Heart right ventricle (tissue), 16 donors: ENCODE measurements around the gene TERC. TPM values are rescaled to one million over a fixed set of nuclear protein-coding genes. Genes with fewer than 3 reads are reported as not detected.

Experiments used
- ATAC-seq, 8 donors: fragments of 200-7000 bp; cut with Tn5 transposase; one replicate each; pipeline ENCODE4 v1.9.1; 2020; ENCODE audit warnings: mild to moderate bottlenecking in 8 of 8, moderate library complexity in 8 of 8, moderate number of reproducible peaks in 1 of 8
- DNase-seq, 2 donors: peaks; one replicate each; pipeline ENCODE4 v3.0.0-alpha.2; 2020
- H3K27ac ChIP-seq, 10 donors: fragments of 200-600 bp; sonication (generic) in 2 of 10; one replicate each; pipeline versions ENCODE4 v1.5.0 to v1.8.0; 2020 to 2022; ENCODE audit warnings: mild to moderate bottlenecking in 3 of 10
- H3K27me3 ChIP-seq, 7 donors: fragments of 200-600 bp; one replicate each; pipeline ENCODE4 v1.8.0; 2021 to 2022; ENCODE audit warnings: mild to moderate bottlenecking in 2 of 7
- H3K36me3 ChIP-seq, 9 donors: fragments of 200-600 bp; sonication (generic) in 1 of 9; one replicate each; pipeline versions ENCODE4 v1.5.0 to v1.8.0; 2020 to 2022; ENCODE audit warnings: mild to moderate bottlenecking in 2 of 9
- H3K4me1 ChIP-seq, 9 donors: fragments of 200-600 bp; sonication (generic) in 1 of 9; one replicate each; pipeline versions ENCODE4 v1.5.0 to v1.8.0; 2020 to 2022; ENCODE audit warnings: mild to moderate bottlenecking in 4 of 9
- H3K4me3 ChIP-seq, 10 donors: fragments of 200-600 bp; sonication (generic) in 2 of 10; one replicate each; pipeline versions ENCODE4 v1.5.0 to v1.8.0; 2020 to 2022; ENCODE audit warnings: mild to moderate bottlenecking in 7 of 10, moderate library complexity in 2 of 10
- H3K9me3 ChIP-seq, 11 donors: fragments of 200-600 bp in 10 of 11; sonication (generic) in 2 of 11; one replicate each; pipeline versions ENCODE4 v1.5.0 to v1.8.0; 2013 to 2022; ENCODE audit warnings: mild to moderate bottlenecking in 2 of 11, control low read depth in 1 of 11, moderate library complexity in 1 of 11
- CTCF ChIP-seq, 9 donors: fragments of 200-600 bp; sonication (generic) in 2 of 9; IDR thresholded peaks; one replicate each; pipeline versions ENCODE4 v1.5.0 to v1.8.0; 2021 to 2022; ENCODE audit warnings: antibody characterized with exemption in 9 of 9, mild to moderate bottlenecking in 5 of 9, moderate library complexity in 1 of 9
- WGBS, 2 donors: extraction: QIAGEN DNeasy Blood & Tissue Kit; methylation state at CpG; one replicate each; pipeline ENCODE4 v1.1.7; 2013; ENCODE audit warnings: inconsistent platforms in 1 of 2; 5-methylcytosine and 5-hydroxymethylcytosine counted together
- intact Hi-C, 10 donors: fragments of 100-400 bp; cut with DNase I; formaldehyde crosslinking; loops; one replicate each; pipeline versions ENCODE4 v1.11.1 to v1.14.2; 2022
- polyA plus RNA-seq, 2 donors: library from polyadenylated mRNA; stranded (reverse); fragments of 200-250 nt; gene quantifications; one replicate each; pipeline ENCODE4 v1.2.3, GENCODE V29; 2013
- total RNA-seq, 10 donors: library from RNA; stranded (reverse); fragmentation: NEBNext Ultra II Directional in 3 of 10; extraction: Animal tissue kit (Norgen Biotek cat#: 25700) in 3 of 10; gene quantifications; one replicate each; pipeline versions ENCODE4 v1.2.1 to v1.2.4, GENCODE V29; 2021 to 2023
- donor health status: Arrhythmogenic right ventricular cardiomyopathy.
- donor health status: ischemic (EF 13 %, LVEDD 7.1; RV severe dilation, severe dysfunction).
- donor health status: healthy with polysubstance abuse.
- donor health status: DM: no; HTN: yes; CAD: no.
- donor health status: DM: no; HTN: no; CAD: no.
- donor health status: ischemic (EF 25% LVEDD 6.9; RV normal size, moderate dysfunction).
- donor health status: ischemic (EF 25% LVEDD 5.7; RV mildly dilated, moderate dysfunction).
- donor health status: healthy.
- donor health status: DM: yes; HTN: yes; CAD: no.
- donor health status: Ischemic cardiomyopathy.
- donor health status: ischemic (EF 35%, LVEDD 5.7; RV mildly dilated, moderate dysfunction).
- donor health status: nonischemic (EF 11% LVEDD 7.7; RV severe dilation, severe dysfunction).
- donor health status: DM: yes; HTN: yes; CAD: no.
- donor health status: PGD.
- donor health status: ischemic (EF 29% LVEDD 5.4; RV normal size, mild dysfunction).
- donor health status: nonischemic (EF 23%, LVEDD 6.1; RV moderate dilation, normal function).

Gene TERC
- total and polyA plus RNA-seq, 12 donors: 0.20 to 5.1 (median 2.6) TPM; not detected in 4

GRCh38 chr3:169760479-169760878, 4.4 kb downstream of the TERC start:
- 72 to 78% methylated on average over 4 of the region's 4 CpGs for WGBS, 2 donors
- H3K36me3 ChIP-seq: no peaks in the 10 kb centered on the region
- intact Hi-C loops: loop anchor here in 3 of 10 donors (10.0 kb wide), 2 partner anchors 204 to 616 kb away; partner anchors contain the start of gene SEC62 (in 1 of the 3)
- peaks cover 0 to 7% (median 0%) of the 10 kb centered on the region in 11 donors for H3K9me3 ChIP-seq
- DNase-seq (no peak), ATAC-seq (no peak)
- peaks cover 0 to 3% (median 0%) of the 10 kb centered on the region in 7 donors for H3K27me3 ChIP-seq
- H3K27ac ChIP-seq: no peak overlapping the region
- TF ChIP-seq CTCF (IDR thresholded peaks at IDR 0.05): no peak
- H3K4me1 ChIP-seq: peaks cover 0 to 20% (median 5%) of the 10 kb centered on the region in 9 donors
- no peak overlapping the region for H3K4me3 ChIP-seq

- no peak for ATAC-seq
- 83 to 91% methylated on average over 2 of the region's 2 CpGs for WGBS, 2 donors
Observed at GRCh38 chr3:169759256-169759655, 5.6 kb downstream of the TERC start.

GRCh38 chr3:169758359-169758994, 6.4 kb downstream of the TERC start:
- Histone ChIP-seq H3K36me3 (no peaks in the 10 kb centered on the region), H3K27ac (no peak overlapping the region), H3K4me1 (peaks cover 0 to 9% (median 0%) of the 10 kb centered on the region in 9 donors), H3K4me3 (no peak overlapping the region), H3K27me3 (peaks cover 0 to 9% (median 0%) of the 10 kb centered on the region in 7 donors), H3K9me3 (peaks cover 0 to 5% (median 0%) of the 10 kb centered on the region in 11 donors)
- ATAC-seq: no peak
- intact Hi-C loops: no loop called here
- DNase-seq: no peak
- WGBS, 2 donors: 58 to 60% methylated on average over 5 of the region's 5 CpGs
- TF ChIP-seq CTCF (IDR thresholded peaks at IDR 0.05): no peak

More at GRCh38 chr3:169759256-169759655, 5.6 kb downstream of the TERC start:
- H3K27ac ChIP-seq: no peak overlapping the region
- peaks cover 0 to 5% (median 0%) of the 10 kb centered on the region in 11 donors for H3K9me3 ChIP-seq
- DNase-seq: no peak
- peaks cover 0 to 17% (median 4%) of the 10 kb centered on the region in 9 donors for H3K4me1 ChIP-seq
- TF ChIP-seq CTCF (IDR thresholded peaks at IDR 0.05): no peak
- peaks cover 0 to 9% (median 0%) of the 10 kb centered on the region in 7 donors for H3K27me3 ChIP-seq
- no peaks in the 10 kb centered on the region for H3K36me3 ChIP-seq
- intact Hi-C loops: no loop called here
- no peak overlapping the region for H3K4me3 ChIP-seq

DNA sequence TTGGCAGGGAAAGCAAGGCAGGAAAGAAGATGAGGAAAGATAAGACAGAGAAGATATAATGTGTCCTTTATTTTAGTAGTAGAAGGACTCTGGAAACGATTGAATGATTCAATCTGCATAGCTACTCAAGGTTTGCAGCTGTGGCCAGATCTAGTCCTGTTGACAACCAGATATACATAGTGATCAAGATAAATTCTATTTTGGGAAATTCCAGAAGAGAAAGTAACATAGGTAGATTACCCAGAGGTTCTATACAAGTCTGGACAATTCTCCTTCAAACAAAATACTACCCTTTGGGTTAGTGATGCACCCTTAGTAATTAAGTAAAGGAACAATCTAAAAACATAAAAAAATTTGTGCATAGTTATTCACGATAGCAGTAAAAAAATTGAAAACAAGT, 9.4 kb downstream of the TERC start:
- TF ChIP-seq CTCF (IDR thresholded peaks at IDR 0.05): no peak
- no peaks in the 10 kb centered on the region for H3K4me1 ChIP-seq
- ATAC-seq: no peak
- H3K36me3 ChIP-seq: no peaks in the 10 kb centered on the region
- H3K4me3 ChIP-seq: no peak overlapping the region
- no peaks in the 10 kb centered on the region for H3K9me3 ChIP-seq
- intact Hi-C loops: no loop called here
- peaks cover 0 to 13% (median 8%) of the 10 kb centered on the region in 7 donors for H3K27me3 ChIP-seq
- no peak overlapping the region for H3K27ac ChIP-seq
- no peak for DNase-seq
- 57 to 65% methylated on average over 2 of the region's 2 CpGs for WGBS, 2 donors
